Stimulated activated CD4-positive, alpha-beta T cell treated with anti-CD3 and anti-CD28 coated beads, TNF-alpha, amount 100 ng/mL, for 4 hours (primary cell): ENCODE measurements around the gene CAPZA1.

Experiments
- DNase-seq, 3 experiments: peaks; one replicate each; pipeline ENCODE4 v3.0.0-alpha.2; 2020; ENCODE audit warnings: low read depth in 3 of 3

Gene CAPZA1

GRCh38 chr1:112701227-112702066 is 81.8 kb downstream of the CAPZA1 start:
- no peak for DNase-seq

GRCh38 chr1:112702067-112702395 is 82.4 kb downstream of the CAPZA1 start:
- DNase-seq: no peak

GRCh38 chr1:112702420-112703261 is 83.0 kb downstream of the CAPZA1 start:
- no peak for DNase-seq

GRCh38 chr1:112703706-112704105 is 84.1 kb downstream of the CAPZA1 start:
- DNase-seq: no peak

GRCh38 chr1:112704391-112704933 is 84.8 kb downstream of the CAPZA1 start:
- no peak for DNase-seq

- DNase-seq: no peak
Observed at GRCh38 chr1:112704934-112705627, 85.4 kb downstream of the CAPZA1 start.

- DNase-seq: no peak
Observed at GRCh38 chr1:112706505-112707220, 87.0 kb downstream of the CAPZA1 start, which contains the start of gene RHOC. RHOC (minus strand) TSS chr1:112707127; CDS start chr1:112703799, 3,328 bp downstream.

GRCh38 chr1:112707221-112708001 is 87.8 kb downstream of the CAPZA1 start:
- DNase-seq: peak in 2 of 3 experiments; percentile 45 to 47

- DNase-seq: no peak
Observed at GRCh38 chr1:112708002-112708448, 88.4 kb downstream of the CAPZA1 start.

- DNase-seq: no peak
Observed at GRCh38 chr1:112708489-112708888, 88.9 kb downstream of the CAPZA1 start.

- DNase-seq: no peak
Observed at GRCh38 chr1:112710159-112710558, 90.5 kb downstream of the CAPZA1 start.

- no peak for DNase-seq
Observed at GRCh38 chr1:112710586-112710985, 91.0 kb downstream of the CAPZA1 start.

GRCh38 chr1:112711041-112711440 is 91.4 kb downstream of the CAPZA1 start:
- DNase-seq: no peak

- DNase-seq: no peak
Observed at GRCh38 chr1:112711670-112712069, 92.0 kb downstream of the CAPZA1 start.

GRCh38 chr1:112712191-112712590 is 92.6 kb downstream of the CAPZA1 start:
- DNase-seq: no peak

GRCh38 chr1:112712701-112713128 is 93.1 kb downstream of the CAPZA1 start:
- DNase-seq: no peak

- DNase-seq: no peak
Observed at GRCh38 chr1:112713466-112714312, 94.1 kb downstream of the CAPZA1 start.

GRCh38 chr1:112714313-112715263 is 95.0 kb downstream of the CAPZA1 start:
- DNase-seq: no peak
